SK-N-SH (cell line): Measurements from ENCODE around the gene CIC. TPM values are rescaled to one million over a fixed set of nuclear protein-coding genes. Genes with fewer than 3 reads are reported as not detected.

Experiments used
- CTCF ChIP-seq: fragments of 200-600 bp; sonication (generic); IDR thresholded peaks from 2 replicates; pipeline ENCODE4 v1.6.1; 2017; ENCODE audit warnings: antibody characterized with exemption, mild to moderate bottlenecking, moderate library complexity
- ELF1 ChIP-seq: IDR thresholded peaks from 2 replicates; pipeline ENCODE4 v1.4.0; 2012
- EP300 ChIP-seq, 2 experiments: IDR thresholded peaks; 2 replicates each; pipeline versions ENCODE4 v1.4.0 to v1.6.1; 2012; ENCODE audit warnings: borderline replicate concordance in 1 of 2, low read depth in 1 of 2, low read length in 1 of 2
- EZH2phosphoT487 ChIP-seq: fragments of 200-600 bp; sonication (generic); IDR thresholded peaks from 2 replicates; pipeline ENCODE4 v1.6.1; 2017; ENCODE audit warnings: low read depth, mixed run types, mild to moderate bottlenecking, antibody characterized with exemption, moderate library complexity, borderline replicate concordance
- FOSL2 ChIP-seq: IDR thresholded peaks from 2 replicates; pipeline ENCODE4 v1.4.0; 2012; ENCODE audit warnings: low read depth, mild to moderate bottlenecking, moderate library complexity, borderline replicate concordance
- GABPA ChIP-seq: IDR thresholded peaks from 2 replicates; pipeline ENCODE4 v1.4.0; 2012; ENCODE audit warnings: low read depth, mild to moderate bottlenecking
- GATA2 ChIP-seq: sonication (generic); formaldehyde crosslinking; IDR thresholded peaks from 2 replicates; pipeline ENCODE4 v1.5.0; 2020; ENCODE audit warnings: mild to moderate bottlenecking, missing genetic modification reagents
- JUND ChIP-seq: IDR thresholded peaks from 2 replicates; pipeline ENCODE4 v1.4.0; 2012
- MAX ChIP-seq: IDR thresholded peaks from 2 replicates; pipeline ENCODE4 v1.4.0; 2012; ENCODE audit warnings: low read depth
- MEF2A ChIP-seq: IDR thresholded peaks from 2 replicates; pipeline ENCODE4 v1.4.0; 2012; ENCODE audit warnings: low read depth, borderline replicate concordance
- MXI1 ChIP-seq: IDR thresholded peaks from 2 replicates; pipeline ENCODE4 v1.6.1; 2012; ENCODE audit warnings: mild to moderate bottlenecking, low read depth, low read length, improper control_type of control experiment
- NFIC ChIP-seq: IDR thresholded peaks from 2 replicates; pipeline ENCODE4 v1.4.0; 2012; ENCODE audit warnings: borderline replicate concordance
- POLR2AphosphoS5 ChIP-seq: IDR thresholded peaks from 2 replicates; pipeline ENCODE4 v1.6.1; 2012; ENCODE audit warnings: low read depth, low read length
- RCOR1 ChIP-seq: fragments of 150-350 bp; IDR thresholded peaks from 2 replicates; pipeline ENCODE4 v1.6.1; 2017; ENCODE audit warnings: antibody characterized with exemption, low read length
- RXRA ChIP-seq: IDR thresholded peaks from 2 replicates; pipeline ENCODE4 v1.4.0; 2012; ENCODE audit warnings: low read depth, mild to moderate bottlenecking, borderline replicate concordance
- SIN3A ChIP-seq: IDR thresholded peaks from 2 replicates; pipeline ENCODE4 v1.6.1; 2012; ENCODE audit warnings: low read depth, mild to moderate bottlenecking, low read length, moderate library complexity, borderline replicate concordance
- TAF1 ChIP-seq: IDR thresholded peaks from 2 replicates; pipeline ENCODE4 v1.6.1; 2012; ENCODE audit warnings: low read depth, mild to moderate bottlenecking, low read length, moderate library complexity, borderline replicate concordance
- TEAD4 ChIP-seq: IDR thresholded peaks from 2 replicates; pipeline ENCODE4 v1.4.0; 2012; ENCODE audit warnings: mild to moderate bottlenecking, borderline replicate concordance; ENCODE audit not compliant: insufficient read depth
- ZBTB33 ChIP-seq: IDR thresholded peaks from 2 replicates; pipeline ENCODE4 v1.4.0; 2012; ENCODE audit warnings: low read depth, borderline replicate concordance
- polyA plus RNA-seq, 3 experiments: library from polyadenylated mRNA; depleted of rRNA; stranded (reverse); fragments of >200 nt; gene quantifications; 2 replicates each; pipeline ENCODE4 v1.2.3, GENCODE V29; 2012
- TF ChIP-seq, protein P1 (sequence below): IDR thresholded peaks from 2 replicates; pipeline ENCODE4; 2012
- TF ChIP-seq, protein P2 (sequence below): fragments of 150-350 bp; IDR thresholded peaks from 2 replicates; pipeline ENCODE4 v1.6.1; 2017; ENCODE audit warnings: antibody characterized with exemption, low read length, low read depth, borderline replicate concordance

CIC gene
- polyA plus RNA-seq, 1 of the 3 experiments (the other 2 are of a cell fraction): 16.9 TPM

- TF ChIP-seq, protein P1, sequence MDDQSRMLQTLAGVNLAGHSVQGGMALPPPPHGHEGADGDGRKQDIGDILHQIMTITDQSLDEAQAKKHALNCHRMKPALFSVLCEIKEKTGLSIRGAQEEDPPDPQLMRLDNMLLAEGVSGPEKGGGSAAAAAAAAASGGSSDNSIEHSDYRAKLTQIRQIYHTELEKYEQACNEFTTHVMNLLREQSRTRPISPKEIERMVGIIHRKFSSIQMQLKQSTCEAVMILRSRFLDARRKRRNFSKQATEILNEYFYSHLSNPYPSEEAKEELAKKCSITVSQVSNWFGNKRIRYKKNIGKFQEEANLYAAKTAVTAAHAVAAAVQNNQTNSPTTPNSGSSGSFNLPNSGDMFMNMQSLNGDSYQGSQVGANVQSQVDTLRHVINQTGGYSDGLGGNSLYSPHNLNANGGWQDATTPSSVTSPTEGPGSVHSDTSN: no peak
- TF ChIP-seq EP300 (IDR thresholded peaks at IDR 0.05; ENCODE audit: borderline replicate concordance in 1 of 2, low read depth in 1 of 2, low read length in 1 of 2): no peak
- peak; percentile 58; the same call in 1 of the 2 replicates for TF ChIP-seq SIN3A
- TF ChIP-seq EZH2phosphoT487: no peak
- no peak for TF ChIP-seq GATA2
- TF ChIP-seq JUND: no peak
- peak; percentile 41; the same call in 1 of the 2 replicates for TF ChIP-seq TAF1
- TF ChIP-seq NFIC: no peak
- no peak for TF ChIP-seq GABPA
- TF ChIP-seq POLR2AphosphoS5: peak; percentile 80
- no peak for TF ChIP-seq TEAD4
- TF ChIP-seq RXRA: no peak
- TF ChIP-seq FOSL2: no peak
- TF ChIP-seq MAX: no peak
- no peak for TF ChIP-seq CTCF
- TF ChIP-seq MEF2A: no peak
- no peak for TF ChIP-seq ELF1
- no peak for TF ChIP-seq ZBTB33
- TF ChIP-seq, protein P2, sequence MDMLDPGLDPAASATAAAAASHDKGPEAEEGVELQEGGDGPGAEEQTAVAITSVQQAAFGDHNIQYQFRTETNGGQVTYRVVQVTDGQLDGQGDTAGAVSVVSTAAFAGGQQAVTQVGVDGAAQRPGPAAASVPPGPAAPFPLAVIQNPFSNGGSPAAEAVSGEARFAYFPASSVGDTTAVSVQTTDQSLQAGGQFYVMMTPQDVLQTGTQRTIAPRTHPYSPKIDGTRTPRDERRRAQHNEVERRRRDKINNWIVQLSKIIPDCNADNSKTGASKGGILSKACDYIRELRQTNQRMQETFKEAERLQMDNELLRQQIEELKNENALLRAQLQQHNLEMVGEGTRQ: no peak
- TF ChIP-seq MXI1: peak; percentile 27
- TF ChIP-seq RCOR1: peak; percentile 50; the same call in 1 of the 2 replicates
Measured at GRCh38 chr19:42254850-42255765, 13.9 kb upstream of the CIC start, which contains the start of gene ERF (continued).
